OCI-LY1 (cell line): ENCODE measurements around the gene GPN2.
A peak's percentile ranks its signal among the peaks of the same experiment; 100 is the strongest.
"Not testable (repeated sequence)": the region's sequence is repeated elsewhere in the genome, so short reads cannot be mapped to it uniquely, and the experiment has no call there.

Experiments used
- H2AFZ ChIP-seq: fragments of 200-600 bp; sonication (generic), shearing (Covaris generic); 2 replicates; pipeline ENCODE4 v1.6.0; 2014; ENCODE audit warnings: antibody characterized with exemption, mild to moderate bottlenecking, low read length
- H3F3A ChIP-seq: fragments of 200-600 bp; sonication (generic), shearing (Covaris generic); 2 replicates; pipeline ENCODE4 v1.6.0; 2014; ENCODE audit warnings: mild to moderate bottlenecking, antibody characterized with exemption, low read length, moderate library complexity; ENCODE audit not compliant: insufficient read depth
- H3K27ac ChIP-seq: fragments of 200-600 bp; sonication (generic); 2 replicates; pipeline ENCODE4 v1.5.1; 2014; ENCODE audit warnings: low read length, mixed run types, mild to moderate bottlenecking, low read depth; ENCODE audit not compliant: poor library complexity, severe bottlenecking
- H3K27me3 ChIP-seq: fragments of 200-600 bp; sonication (generic); 2 replicates; pipeline ENCODE4 v1.6.0; 2014; ENCODE audit warnings: antibody characterized with exemption, mild to moderate bottlenecking, low read length, moderate library complexity; ENCODE audit not compliant: insufficient read depth
- H3K36me3 ChIP-seq: fragments of 200-600 bp; sonication (generic); 2 replicates; pipeline ENCODE4 v1.6.1; 2014; ENCODE audit warnings: mild to moderate bottlenecking, antibody characterized with exemption, low read length, moderate library complexity, mixed read lengths; ENCODE audit not compliant: insufficient read depth
- H3K4me1 ChIP-seq: fragments of 200-600 bp; sonication (generic); 2 replicates; pipeline ENCODE4 v1.5.1; 2014; ENCODE audit warnings: mild to moderate bottlenecking, low read length, moderate library complexity; ENCODE audit not compliant: insufficient read depth, severe bottlenecking
- H3K4me2 ChIP-seq: fragments of 200-600 bp; sonication (generic), shearing (Covaris generic); 2 replicates; pipeline ENCODE4 v1.6.1; 2014; ENCODE audit warnings: low read length
- H3K4me3 ChIP-seq: fragments of 200-600 bp; sonication (generic); 2 replicates; pipeline ENCODE4 v1.5.1; 2014; ENCODE audit warnings: low read length, low read depth, mild to moderate bottlenecking, mixed read lengths; ENCODE audit not compliant: poor library complexity, severe bottlenecking
- H3K79me2 ChIP-seq: fragments of 200-600 bp; shearing (Covaris generic); 2 replicates; pipeline ENCODE4 v1.6.1; 2016; ENCODE audit warnings: mixed run types, low read length, mixed read lengths; ENCODE audit not compliant: insufficient read depth
- H3K9ac ChIP-seq: fragments of 200-600 bp; sonication (generic), shearing (Covaris generic); 2 replicates; pipeline ENCODE4 v1.6.1; 2014; ENCODE audit warnings: mild to moderate bottlenecking, low read length, mixed read lengths
- H3K9me2 ChIP-seq: fragments of 200-600 bp; sonication (generic), shearing (Covaris generic); 2 replicates; pipeline ENCODE4 v1.6.1; 2014; ENCODE audit warnings: low read depth, mild to moderate bottlenecking, low read length, mixed read lengths
- H3K9me3 ChIP-seq: fragments of 200-600 bp; shearing (Covaris generic); 2 replicates; pipeline ENCODE4 v1.6.1; 2014; ENCODE audit warnings: low read length, mixed read lengths
- H4K20me1 ChIP-seq: fragments of 200-600 bp; sonication (generic), shearing (Covaris generic); 2 replicates; pipeline ENCODE4 v1.6.0; 2016; ENCODE audit warnings: mild to moderate bottlenecking, low read length; ENCODE audit not compliant: insufficient read depth
- CTCF ChIP-seq: fragments of 200-600 bp; sonication (generic), shearing (Covaris generic); IDR thresholded peaks from 2 replicates; pipeline ENCODE4 v1.5.1; 2017; ENCODE audit warnings: mild to moderate bottlenecking, antibody characterized with exemption, low read length, moderate library complexity, mixed read lengths
- EZH2 ChIP-seq: fragments of 200-600 bp; sonication (generic), shearing (Covaris generic); IDR thresholded peaks from 2 replicates; pipeline ENCODE4 v1.8.0; 2017; ENCODE audit warnings: borderline replicate concordance, mixed run types, mild to moderate bottlenecking, antibody characterized with exemption, low read length, moderate library complexity, mixed read lengths

GPN2 gene

GRCh38 chr1:26838474-26839338 is 51.4 kb downstream of the GPN2 start:
- Histone ChIP-seq H3K9me3 (no peaks in the 10 kb centered on the region), H3K36me3 (peaks cover 23% of the 10 kb centered on the region; the same call in 1 of the 2 replicates), H3K4me3 (no peak overlapping the region), H3F3A (no peaks in the 10 kb centered on the region), H4K20me1 (no peaks in the 10 kb centered on the region), H3K79me2 (no peaks in the 10 kb centered on the region), H3K4me1 (peaks cover 16% of the 10 kb centered on the region), H3K27ac (peak overlapping the region; percentile 78), H3K9me2 (no peaks in the 10 kb centered on the region), H3K4me2 (no peak overlapping the region), H2AFZ (no peak overlapping the region), H3K27me3 (no peaks in the 10 kb centered on the region), H3K9ac (no peak overlapping the region; the same call in 1 of the 2 replicates)
- TF ChIP-seq CTCF (peak; percentile 8; the same call in 1 of the 2 replicates), EZH2 (no peak)

- not testable (repeated sequence) for H3K9me2 ChIP-seq, H3K4me3 ChIP-seq, H2AFZ ChIP-seq, H3K27me3 ChIP-seq, H4K20me1 ChIP-seq, H3K9me3 ChIP-seq, H3K9ac ChIP-seq, H3K79me2 ChIP-seq, H3K27ac ChIP-seq, H3K4me2 ChIP-seq, H3F3A ChIP-seq
- H3K36me3 ChIP-seq, result peaks cover 31% of the 10 kb centered on the region; the same call in 1 of the 2 replicates
- H3K4me1 ChIP-seq, result peaks cover 26% of the 10 kb centered on the region
Observed at GRCh38 chr1:26837665-26838064, 52.4 kb downstream of the GPN2 start.

GRCh38 chr1:26833432-26834405 is 56.4 kb downstream of the GPN2 start:
- Histone ChIP-seq H3K9me2 (no peaks in the 10 kb centered on the region), H3K9ac (peak overlapping the region; percentile 21; the same call in 1 of the 2 replicates), H3K4me3 (no peak overlapping the region), H3K4me1 (peaks cover 26% of the 10 kb centered on the region), H3K79me2 (no peaks in the 10 kb centered on the region), H3K36me3 (peaks cover 37% of the 10 kb centered on the region; the same call in 1 of the 2 replicates), H3F3A (no peaks in the 10 kb centered on the region), H4K20me1 (no peaks in the 10 kb centered on the region), H3K27me3 (no peaks in the 10 kb centered on the region), H3K9me3 (no peaks in the 10 kb centered on the region), H3K4me2 (peak overlapping the region; percentile 31; the same call in 1 of the 2 replicates), H3K27ac (peak overlapping the region; percentile 59), H2AFZ (no peak overlapping the region)
- peak; percentile 28; the same call in 1 of the 2 replicates for TF ChIP-seq CTCF
- no peak for TF ChIP-seq EZH2
